HEK293 (cell line): ENCODE data around the gene GNPTAB.

Source experiments
- CTCF ChIA-PET: fragments of 350-600 bp; formaldehyde crosslinking; extraction: SDS; loops from one replicate; lab custom pipeline; 2021; ENCODE audit warnings: antibody characterized with exemption; lab: Yijun Ruan, JAX
- POLR2A ChIA-PET: fragments of 300-600 bp; formaldehyde crosslinking; extraction: SDS; loops from one replicate; lab custom pipeline; 2020; ENCODE audit warnings: antibody characterized with exemption, inconsistent platforms; lab: Yijun Ruan, JAX
- H3K27ac ChIP-seq: fragments of 200-500 bp; sonication (Bioruptor generic); 2 replicates; pipeline ENCODE4 v1.5.1; 2014; ENCODE audit warnings: low read depth, low read length, control low read depth, inconsistent platforms; ENCODE audit errors: extremely low read depth
- H3K36me3 ChIP-seq, 2 experiments: fragments of 200-500 bp in 1 of 2; sonication (Bioruptor generic) in 1 of 2; 1 replicate in 1 of 2; 2 replicates in 1 of 2; pipeline ENCODE4 v1.5.1; 2014 to 2017; ENCODE audit warnings: inconsistent platforms in 2 of 2, low read length in 2 of 2; ENCODE audit not compliant: control insufficient read depth in 2 of 2, insufficient read depth in 1 of 2
- H3K4me1 ChIP-seq: fragments of 200-500 bp; sonication (Bioruptor generic); 2 replicates; pipeline ENCODE4 v1.5.1; 2014; ENCODE audit warnings: mild to moderate bottlenecking, low read length, inconsistent platforms; ENCODE audit not compliant: control insufficient read depth, insufficient read depth
- H3K4me3 ChIP-seq: 2 replicates; pipeline ENCODE4 v1.5.1; 2011; ENCODE audit warnings: low read depth, mild to moderate bottlenecking, control low read depth, low read length, moderate library complexity
- H3K9me3 ChIP-seq: fragments of 200-500 bp; sonication (Bioruptor generic); 2 replicates; pipeline ENCODE4 v1.5.1; 2014; ENCODE audit warnings: low read depth, low read length, inconsistent platforms; ENCODE audit not compliant: control insufficient read depth, insufficient read depth
- HOXC10 ChIP-seq: sonication (generic); formaldehyde crosslinking; IDR thresholded peaks from 2 replicates; pipeline ENCODE4 v1.8.1; 2023; ENCODE audit warnings: mild to moderate bottlenecking, missing genetic modification reagents
- KLF1 ChIP-seq: fragments of 450-650 bp; formaldehyde crosslinking; IDR thresholded peaks from 2 replicates; pipeline ENCODE4 v1.5.1; 2016; ENCODE audit warnings: missing biosample characterization, missing genetic modification characterization
- OVOL3 ChIP-seq: fragments of 450-650 bp; formaldehyde crosslinking; IDR thresholded peaks from 2 replicates; pipeline ENCODE4 v1.5.1; 2016; ENCODE audit warnings: missing biosample characterization, missing genetic modification characterization
- SP2 ChIP-seq: fragments of 450-650 bp; formaldehyde crosslinking; IDR thresholded peaks from 2 replicates; pipeline ENCODE4 v1.5.1; 2016; ENCODE audit warnings: missing biosample characterization, missing genetic modification characterization
- TRIM28 ChIP-seq: IDR thresholded peaks from 2 replicates; pipeline ENCODE4 v1.6.1; 2011; ENCODE audit warnings: low read length, control low read depth, borderline replicate concordance
- ZBTB1 ChIP-seq: fragments of 450-650 bp; formaldehyde crosslinking; IDR thresholded peaks from 2 replicates; pipeline ENCODE4 v1.5.1; 2016; ENCODE audit warnings: missing biosample characterization, missing genetic modification characterization
- ZNF140 ChIP-seq: fragments of 450-650 bp; formaldehyde crosslinking; IDR thresholded peaks from 2 replicates; pipeline ENCODE4 v1.5.1; 2016; ENCODE audit warnings: missing biosample characterization, missing genetic modification characterization
- ZNF19 ChIP-seq: fragments of 450-650 bp; formaldehyde crosslinking; IDR thresholded peaks from 2 replicates; pipeline ENCODE4; 2016; ENCODE audit warnings: missing biosample characterization, missing genetic modification characterization, low read depth
- ZNF221 ChIP-seq: fragments of 450-650 bp; formaldehyde crosslinking; IDR thresholded peaks from 2 replicates; pipeline ENCODE4 v1.5.1; 2017; ENCODE audit warnings: missing biosample characterization, missing genetic modification characterization, borderline replicate concordance
- ZNF324 ChIP-seq: fragments of 450-650 bp; formaldehyde crosslinking; IDR thresholded peaks from 2 replicates; pipeline ENCODE4 v1.5.1; 2016; ENCODE audit warnings: missing biosample characterization, missing genetic modification characterization
- ZNF394 ChIP-seq: fragments of 450-650 bp; formaldehyde crosslinking; IDR thresholded peaks from 2 replicates; pipeline ENCODE4 v1.5.1; 2016; ENCODE audit warnings: missing biosample characterization, missing genetic modification characterization, mild to moderate bottlenecking, moderate library complexity, borderline replicate concordance
- ZNF416 ChIP-seq: fragments of 450-650 bp; formaldehyde crosslinking; IDR thresholded peaks from 2 replicates; pipeline ENCODE4 v1.5.1; 2016; ENCODE audit warnings: missing biosample characterization, missing genetic modification characterization
- ZNF654 ChIP-seq: fragments of 450-650 bp; formaldehyde crosslinking; IDR thresholded peaks from 2 replicates; pipeline ENCODE4 v1.5.1; 2016; ENCODE audit warnings: low read depth, missing biosample characterization, missing genetic modification characterization
- ZNF707 ChIP-seq: fragments of 450-650 bp; formaldehyde crosslinking; IDR thresholded peaks from 2 replicates; pipeline ENCODE4 v1.5.1; 2016; ENCODE audit warnings: missing biosample characterization, missing genetic modification characterization
- TF ChIP-seq, protein P1 (sequence below): fragments of 450-650 bp; formaldehyde crosslinking; IDR thresholded peaks from 2 replicates; pipeline ENCODE4 v1.5.1; 2016; ENCODE audit warnings: missing biosample characterization, missing genetic modification characterization
- TF ChIP-seq, protein P2 (sequence below): fragments of 450-650 bp; formaldehyde crosslinking; IDR thresholded peaks from 2 replicates; pipeline ENCODE4 v1.5.1; 2016; ENCODE audit warnings: missing biosample characterization, missing genetic modification characterization
- TF ChIP-seq, protein P3 (sequence below): fragments of 450-650 bp; formaldehyde crosslinking; IDR thresholded peaks from 2 replicates; pipeline ENCODE4 v1.5.1; 2016; ENCODE audit warnings: missing biosample characterization, missing genetic modification characterization
- TF ChIP-seq, protein P4 (sequence below): fragments of 450-650 bp; formaldehyde crosslinking; IDR thresholded peaks from 2 replicates; pipeline ENCODE4 v1.5.1; 2017; ENCODE audit warnings: missing biosample characterization, missing genetic modification characterization
- TF ChIP-seq, protein P5 (sequence below): fragments of 450-650 bp; formaldehyde crosslinking; IDR thresholded peaks from 2 replicates; pipeline ENCODE4 v1.5.1; 2016; ENCODE audit warnings: missing biosample characterization, missing genetic modification characterization
- TF ChIP-seq, protein P6 (sequence below): fragments of 450-650 bp; formaldehyde crosslinking; IDR thresholded peaks from 2 replicates; pipeline ENCODE4 v1.5.1; 2016; ENCODE audit warnings: missing biosample characterization, missing genetic modification characterization, borderline replicate concordance

Gene GNPTAB

DNA sequence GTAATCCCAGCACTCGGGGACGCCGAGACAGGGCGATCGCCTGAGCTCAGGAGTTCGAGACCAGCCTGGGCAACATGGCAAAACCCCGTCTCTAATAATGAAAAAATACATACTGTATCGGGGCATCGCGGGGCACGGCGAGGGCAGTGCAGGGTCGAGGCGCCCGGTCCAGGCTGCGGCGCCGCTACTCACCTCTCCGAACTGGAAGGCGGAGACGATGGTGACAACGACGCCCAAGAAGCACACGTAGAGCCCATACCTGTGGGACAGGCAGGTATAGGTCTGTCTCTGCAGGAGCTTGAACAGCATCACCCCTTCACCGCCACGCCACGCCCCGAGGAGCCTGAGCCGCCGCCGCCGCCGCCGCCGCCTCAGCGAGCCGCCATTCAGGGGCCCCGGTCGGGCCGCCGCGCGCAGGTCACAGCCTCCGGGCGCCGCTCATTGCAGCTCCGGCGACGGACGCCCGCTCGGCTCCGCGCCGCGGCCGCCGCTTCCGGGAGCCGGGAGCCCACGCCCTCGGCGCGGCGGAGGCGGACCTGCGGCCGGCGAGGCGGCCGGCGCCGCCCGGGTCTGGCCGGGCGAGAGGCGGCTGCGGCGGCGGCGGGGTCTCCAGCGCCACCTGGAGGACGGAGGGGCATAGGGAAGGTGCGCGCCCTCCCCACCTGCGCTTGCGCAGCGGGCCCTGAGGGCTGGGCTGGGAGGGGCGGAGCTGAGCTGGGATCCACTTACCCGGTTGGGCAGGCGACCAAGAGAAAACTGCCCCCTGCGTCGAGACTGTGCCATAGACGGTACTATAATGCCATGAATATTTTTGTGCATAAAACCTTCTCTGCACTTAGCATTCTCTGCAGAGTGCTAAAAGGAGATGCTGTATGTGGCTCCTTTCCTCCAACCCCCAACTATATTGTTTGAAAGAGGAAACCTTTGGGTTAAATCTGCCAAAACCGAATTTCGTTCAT, at the start of gene GNPTAB:
Gene GNPTAB (minus strand): TSS at position 593 of the 959 bp plus-strand sequence. CDS start 284 bp downstream, at position 309.
- H3K27ac ChIP-seq, result peak within 1 kb of the TSS; percentile 86
- H3K9me3 ChIP-seq, result no peaks in the 10 kb centered on the region
- POLR2A ChIA-PET, result interaction anchor here (0.9 to 1.3 kb wide), 3 partner anchors 15 to 46 kb away, joined by 3 to 4 read pairs (median 4); no protein-coding TSS in a partner anchor
- peak; percentile 38 for TF ChIP-seq SP2 (tag by site-specific recombination)
- no peak for TF ChIP-seq TRIM28
- TF ChIP-seq, protein P1, sequence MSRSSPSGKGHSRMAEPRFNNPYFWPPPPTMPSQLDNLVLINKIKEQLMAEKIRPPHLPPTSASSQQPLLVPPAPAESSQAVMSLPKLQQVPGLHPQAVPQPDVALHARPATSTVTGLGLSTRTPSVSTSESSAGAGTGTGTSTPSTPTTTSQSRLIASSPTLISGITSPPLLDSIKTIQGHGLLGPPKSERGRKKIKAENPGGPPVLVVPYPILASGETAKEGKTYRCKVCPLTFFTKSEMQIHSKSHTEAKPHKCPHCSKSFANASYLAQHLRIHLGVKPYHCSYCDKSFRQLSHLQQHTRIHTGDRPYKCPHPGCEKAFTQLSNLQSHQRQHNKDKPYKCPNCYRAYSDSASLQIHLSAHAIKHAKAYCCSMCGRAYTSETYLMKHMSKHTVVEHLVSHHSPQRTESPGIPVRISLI (tag by site-specific recombination), result no peak
- no peak for TF ChIP-seq ZBTB1 (tag by site-specific recombination)
- TF ChIP-seq, protein P2, sequence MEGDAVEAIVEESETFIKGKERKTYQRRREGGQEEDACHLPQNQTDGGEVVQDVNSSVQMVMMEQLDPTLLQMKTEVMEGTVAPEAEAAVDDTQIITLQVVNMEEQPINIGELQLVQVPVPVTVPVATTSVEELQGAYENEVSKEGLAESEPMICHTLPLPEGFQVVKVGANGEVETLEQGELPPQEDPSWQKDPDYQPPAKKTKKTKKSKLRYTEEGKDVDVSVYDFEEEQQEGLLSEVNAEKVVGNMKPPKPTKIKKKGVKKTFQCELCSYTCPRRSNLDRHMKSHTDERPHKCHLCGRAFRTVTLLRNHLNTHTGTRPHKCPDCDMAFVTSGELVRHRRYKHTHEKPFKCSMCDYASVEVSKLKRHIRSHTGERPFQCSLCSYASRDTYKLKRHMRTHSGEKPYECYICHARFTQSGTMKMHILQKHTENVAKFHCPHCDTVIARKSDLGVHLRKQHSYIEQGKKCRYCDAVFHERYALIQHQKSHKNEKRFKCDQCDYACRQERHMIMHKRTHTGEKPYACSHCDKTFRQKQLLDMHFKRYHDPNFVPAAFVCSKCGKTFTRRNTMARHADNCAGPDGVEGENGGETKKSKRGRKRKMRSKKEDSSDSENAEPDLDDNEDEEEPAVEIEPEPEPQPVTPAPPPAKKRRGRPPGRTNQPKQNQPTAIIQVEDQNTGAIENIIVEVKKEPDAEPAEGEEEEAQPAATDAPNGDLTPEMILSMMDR, result peak; percentile 93
- TF ChIP-seq ZNF394 (tag by site-specific recombination), result 0 out of 2 replicates have a peak, but pooled peaks have one; percentile 33
- TF ChIP-seq KLF1 (tag by site-specific recombination), result peak; percentile 54
- no peak for TF ChIP-seq ZNF140 (tag by site-specific recombination)
- TF ChIP-seq ZNF324 (tag by site-specific recombination), result peak; percentile 51
- no peak for TF ChIP-seq HOXC10 (CRISPR knock-in tag)
- TF ChIP-seq ZNF654 (tag by site-specific recombination), result no peak; the same call in 1 of the 2 replicates
- TF ChIP-seq, protein P3, sequence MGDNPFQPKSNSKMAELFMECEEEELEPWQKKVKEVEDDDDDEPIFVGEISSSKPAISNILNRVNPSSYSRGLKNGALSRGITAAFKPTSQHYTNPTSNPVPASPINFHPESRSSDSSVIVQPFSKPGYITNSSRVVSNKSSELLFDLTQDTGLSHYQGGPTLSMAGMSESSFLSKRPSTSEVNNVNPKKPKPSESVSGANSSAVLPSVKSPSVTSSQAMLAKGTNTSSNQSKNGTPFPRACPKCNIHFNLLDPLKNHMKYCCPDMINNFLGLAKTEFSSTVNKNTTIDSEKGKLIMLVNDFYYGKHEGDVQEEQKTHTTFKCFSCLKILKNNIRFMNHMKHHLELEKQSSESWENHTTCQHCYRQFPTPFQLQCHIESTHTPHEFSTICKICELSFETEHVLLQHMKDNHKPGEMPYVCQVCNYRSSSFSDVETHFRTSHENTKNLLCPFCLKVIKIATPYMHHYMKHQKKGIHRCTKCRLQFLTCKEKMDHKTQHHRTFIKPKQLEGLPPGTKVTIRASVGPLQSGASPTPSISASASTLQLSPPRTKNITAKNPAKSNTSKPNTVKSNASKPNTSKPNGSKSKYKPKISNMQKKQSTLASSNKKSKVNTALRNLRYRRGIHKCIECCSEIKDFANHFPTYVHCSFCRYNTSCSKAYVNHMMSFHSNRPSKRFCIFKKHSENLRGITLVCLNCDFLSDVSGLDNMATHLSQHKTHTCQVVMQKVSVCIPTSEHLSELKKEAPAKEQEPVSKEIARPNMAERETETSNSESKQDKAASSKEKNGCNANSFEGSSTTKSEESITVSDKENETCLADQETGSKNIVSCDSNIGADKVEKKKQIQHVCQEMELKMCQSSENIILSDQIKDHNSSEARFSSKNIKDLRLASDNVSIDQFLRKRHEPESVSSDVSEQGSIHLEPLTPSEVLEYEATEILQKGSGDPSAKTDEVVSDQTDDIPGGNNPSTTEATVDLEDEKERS (tag by site-specific recombination), result no peak
- no peak for TF ChIP-seq ZNF707 (tag by site-specific recombination)
- TF ChIP-seq ZNF416 (tag by site-specific recombination), result no peak
- no peak for TF ChIP-seq ZNF19 (tag by site-specific recombination)
- TF ChIP-seq, protein P4, sequence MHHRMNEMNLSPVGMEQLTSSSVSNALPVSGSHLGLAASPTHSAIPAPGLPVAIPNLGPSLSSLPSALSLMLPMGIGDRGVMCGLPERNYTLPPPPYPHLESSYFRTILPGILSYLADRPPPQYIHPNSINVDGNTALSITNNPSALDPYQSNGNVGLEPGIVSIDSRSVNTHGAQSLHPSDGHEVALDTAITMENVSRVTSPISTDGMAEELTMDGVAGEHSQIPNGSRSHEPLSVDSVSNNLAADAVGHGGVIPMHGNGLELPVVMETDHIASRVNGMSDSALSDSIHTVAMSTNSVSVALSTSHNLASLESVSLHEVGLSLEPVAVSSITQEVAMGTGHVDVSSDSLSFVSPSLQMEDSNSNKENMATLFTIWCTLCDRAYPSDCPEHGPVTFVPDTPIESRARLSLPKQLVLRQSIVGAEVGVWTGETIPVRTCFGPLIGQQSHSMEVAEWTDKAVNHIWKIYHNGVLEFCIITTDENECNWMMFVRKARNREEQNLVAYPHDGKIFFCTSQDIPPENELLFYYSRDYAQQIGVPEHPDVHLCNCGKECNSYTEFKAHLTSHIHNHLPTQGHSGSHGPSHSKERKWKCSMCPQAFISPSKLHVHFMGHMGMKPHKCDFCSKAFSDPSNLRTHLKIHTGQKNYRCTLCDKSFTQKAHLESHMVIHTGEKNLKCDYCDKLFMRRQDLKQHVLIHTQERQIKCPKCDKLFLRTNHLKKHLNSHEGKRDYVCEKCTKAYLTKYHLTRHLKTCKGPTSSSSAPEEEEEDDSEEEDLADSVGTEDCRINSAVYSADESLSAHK (tag by site-specific recombination), result no peak
- TF ChIP-seq ZNF221 (tag by site-specific recombination), result no peak
- TF ChIP-seq, protein P5, sequence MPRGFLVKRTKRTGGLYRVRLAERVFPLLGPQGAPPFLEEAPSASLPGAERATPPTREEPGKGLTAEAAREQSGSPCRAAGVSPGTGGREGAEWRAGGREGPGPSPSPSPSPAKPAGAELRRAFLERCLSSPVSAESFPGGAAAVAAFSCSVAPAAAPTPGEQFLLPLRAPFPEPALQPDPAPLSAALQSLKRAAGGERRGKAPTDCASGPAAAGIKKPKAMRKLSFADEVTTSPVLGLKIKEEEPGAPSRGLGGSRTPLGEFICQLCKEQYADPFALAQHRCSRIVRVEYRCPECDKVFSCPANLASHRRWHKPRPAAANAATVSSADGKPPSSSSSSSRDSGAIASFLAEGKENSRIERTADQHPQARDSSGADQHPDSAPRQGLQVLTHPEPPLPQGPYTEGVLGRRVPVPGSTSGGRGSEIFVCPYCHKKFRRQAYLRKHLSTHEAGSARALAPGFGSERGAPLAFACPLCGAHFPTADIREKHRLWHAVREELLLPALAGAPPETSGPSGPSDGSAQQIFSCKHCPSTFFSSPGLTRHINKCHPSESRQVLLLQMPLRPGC (tag by site-specific recombination), result no peak
- TF ChIP-seq OVOL3 (tag by site-specific recombination), result no peak
- TF ChIP-seq, protein P6, sequence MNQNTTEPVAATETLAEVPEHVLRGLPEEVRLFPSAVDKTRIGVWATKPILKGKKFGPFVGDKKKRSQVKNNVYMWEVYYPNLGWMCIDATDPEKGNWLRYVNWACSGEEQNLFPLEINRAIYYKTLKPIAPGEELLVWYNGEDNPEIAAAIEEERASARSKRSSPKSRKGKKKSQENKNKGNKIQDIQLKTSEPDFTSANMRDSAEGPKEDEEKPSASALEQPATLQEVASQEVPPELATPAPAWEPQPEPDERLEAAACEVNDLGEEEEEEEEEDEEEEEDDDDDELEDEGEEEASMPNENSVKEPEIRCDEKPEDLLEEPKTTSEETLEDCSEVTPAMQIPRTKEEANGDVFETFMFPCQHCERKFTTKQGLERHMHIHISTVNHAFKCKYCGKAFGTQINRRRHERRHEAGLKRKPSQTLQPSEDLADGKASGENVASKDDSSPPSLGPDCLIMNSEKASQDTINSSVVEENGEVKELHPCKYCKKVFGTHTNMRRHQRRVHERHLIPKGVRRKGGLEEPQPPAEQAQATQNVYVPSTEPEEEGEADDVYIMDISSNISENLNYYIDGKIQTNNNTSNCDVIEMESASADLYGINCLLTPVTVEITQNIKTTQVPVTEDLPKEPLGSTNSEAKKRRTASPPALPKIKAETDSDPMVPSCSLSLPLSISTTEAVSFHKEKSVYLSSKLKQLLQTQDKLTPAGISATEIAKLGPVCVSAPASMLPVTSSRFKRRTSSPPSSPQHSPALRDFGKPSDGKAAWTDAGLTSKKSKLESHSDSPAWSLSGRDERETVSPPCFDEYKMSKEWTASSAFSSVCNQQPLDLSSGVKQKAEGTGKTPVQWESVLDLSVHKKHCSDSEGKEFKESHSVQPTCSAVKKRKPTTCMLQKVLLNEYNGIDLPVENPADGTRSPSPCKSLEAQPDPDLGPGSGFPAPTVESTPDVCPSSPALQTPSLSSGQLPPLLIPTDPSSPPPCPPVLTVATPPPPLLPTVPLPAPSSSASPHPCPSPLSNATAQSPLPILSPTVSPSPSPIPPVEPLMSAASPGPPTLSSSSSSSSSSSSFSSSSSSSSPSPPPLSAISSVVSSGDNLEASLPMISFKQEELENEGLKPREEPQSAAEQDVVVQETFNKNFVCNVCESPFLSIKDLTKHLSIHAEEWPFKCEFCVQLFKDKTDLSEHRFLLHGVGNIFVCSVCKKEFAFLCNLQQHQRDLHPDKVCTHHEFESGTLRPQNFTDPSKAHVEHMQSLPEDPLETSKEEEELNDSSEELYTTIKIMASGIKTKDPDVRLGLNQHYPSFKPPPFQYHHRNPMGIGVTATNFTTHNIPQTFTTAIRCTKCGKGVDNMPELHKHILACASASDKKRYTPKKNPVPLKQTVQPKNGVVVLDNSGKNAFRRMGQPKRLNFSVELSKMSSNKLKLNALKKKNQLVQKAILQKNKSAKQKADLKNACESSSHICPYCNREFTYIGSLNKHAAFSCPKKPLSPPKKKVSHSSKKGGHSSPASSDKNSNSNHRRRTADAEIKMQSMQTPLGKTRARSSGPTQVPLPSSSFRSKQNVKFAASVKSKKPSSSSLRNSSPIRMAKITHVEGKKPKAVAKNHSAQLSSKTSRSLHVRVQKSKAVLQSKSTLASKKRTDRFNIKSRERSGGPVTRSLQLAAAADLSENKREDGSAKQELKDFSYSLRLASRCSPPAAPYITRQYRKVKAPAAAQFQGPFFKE (tag by site-specific recombination), result no peak

More for the DNA sequence above, at the start of gene GNPTAB:
- CTCF ChIA-PET, result interaction anchor here (0.6 to 5.2 kb wide), 28 partner anchors 8 to 353 kb away, joined by 3 to 44 read pairs (median 4); no protein-coding TSS in a partner anchor
- Histone ChIP-seq H3K36me3 (no peaks in the 10 kb centered on the region), H3K4me3 (peak within 1 kb of the TSS; percentile 87), H3K4me1 (no peaks in the 10 kb centered on the region)
